Bronchial epithelial cell (primary cell): ENCODE results near the gene PIM1. TPM values are rescaled to one million over a fixed set of nuclear protein-coding genes. Genes with fewer than 3 reads are reported as not detected.

Experiments used
- DNase-seq: peaks from one replicate; pipeline ENCODE4 v3.0.0-alpha.2; 2010; ENCODE audit warnings: low read depth
- FAIRE-seq: peaks from 2 replicates; lab custom pipeline; 2011; peaks lifted over from hg19 to GRCh38; lab: Jason Lieb, UNC
- H3K27me3 ChIP-seq: 2 replicates; pipeline ENCODE4 v1.5.1; 2011; ENCODE audit warnings: low read length; ENCODE audit not compliant: control insufficient read depth, insufficient read depth
- H3K36me3 ChIP-seq: 2 replicates; pipeline ENCODE4 v1.5.1; 2011; ENCODE audit warnings: low read length; ENCODE audit not compliant: control insufficient read depth, insufficient read depth
- H3K4me3 ChIP-seq: 2 replicates; pipeline ENCODE4 v1.5.1; 2011; ENCODE audit warnings: mild to moderate bottlenecking, low read depth, low read length, control low read depth
- CTCF ChIP-seq: IDR thresholded peaks from 2 replicates; pipeline ENCODE4 v1.5.1; 2011; ENCODE audit warnings: mild to moderate bottlenecking, moderate library complexity, low read length, control low read depth, inconsistent platforms; ENCODE audit not compliant: insufficient read depth, severe bottlenecking
- total RNA-seq: library from RNA; depleted of rRNA; stranded (reverse); fragments of >200 nt; gene quantifications from 2 replicates; pipeline ENCODE4 v1.2.1, GENCODE V29; 2014

Gene PIM1
- total RNA-seq, 1 donor from 2014 or later = 29.2 TPM

GRCh38 chr6:37162740-37163139 lies 7.2 kb upstream of the PIM1 start:
- H3K27me3 ChIP-seq = no peaks in the 10 kb centered on the region
- TF ChIP-seq CTCF = no peak
- FAIRE-seq (no peak), DNase-seq (no peak)
- no peaks in the 10 kb centered on the region for H3K36me3 ChIP-seq
- no peak overlapping the region for H3K4me3 ChIP-seq

DNA sequence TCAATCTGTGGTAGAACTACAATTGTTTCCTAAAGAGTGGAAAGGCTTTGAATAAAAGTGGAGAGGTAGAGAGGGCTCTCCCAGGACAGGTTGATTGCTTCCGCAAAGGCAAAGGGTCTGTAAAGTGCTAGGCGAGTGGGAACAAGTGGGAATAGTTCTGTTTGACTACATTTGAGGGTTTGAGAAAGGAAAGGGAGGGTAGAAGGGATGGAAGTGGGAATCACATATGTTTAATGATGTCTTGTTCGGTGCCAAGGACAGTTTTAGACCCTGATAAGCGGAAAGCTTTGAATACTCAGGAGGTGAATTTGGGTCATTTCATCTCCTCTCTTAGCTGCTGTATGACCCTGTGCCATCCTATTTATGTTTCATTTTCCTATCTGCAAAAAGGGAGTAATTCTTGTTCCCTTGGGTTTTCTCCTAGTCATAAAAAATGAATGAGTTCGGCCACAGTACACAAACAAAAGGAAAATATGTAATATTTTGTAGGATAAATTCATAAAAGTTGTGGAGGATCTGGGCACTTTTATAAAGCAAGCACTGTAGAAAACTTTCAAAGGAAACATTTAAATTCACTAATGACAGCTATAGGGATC lies 1.7 kb upstream of the PIM1 start:
- no peak overlapping the region for H3K4me3 ChIP-seq
- no peaks in the 10 kb centered on the region for H3K27me3 ChIP-seq
- DNase-seq (no peak), FAIRE-seq (no peak)
- TF ChIP-seq CTCF = no peak
- peaks cover 8% of the 10 kb centered on the region for H3K36me3 ChIP-seq

- peak overlapping the region; percentile 55 for H3K4me3 ChIP-seq
- peak; percentile 48 for DNase-seq
- no peaks in the 10 kb centered on the region for H3K27me3 ChIP-seq
- no peak for FAIRE-seq
- no peak for TF ChIP-seq CTCF
- peaks cover 14% of the 10 kb centered on the region for H3K36me3 ChIP-seq
Observed at GRCh38 chr6:37168811-37169495, 999 bp upstream of the PIM1 start.

GRCh38 chr6:37170273-37171200 lies 585 bp downstream of the PIM1 start:
- H3K4me3 ChIP-seq = peak overlapping the region; percentile 80
- TF ChIP-seq CTCF = peak; percentile 21
- FAIRE-seq = no peak
- no peak for DNase-seq
- H3K36me3 ChIP-seq = peaks cover 23% of the 10 kb centered on the region
- H3K27me3 ChIP-seq = no peaks in the 10 kb centered on the region

DNA sequence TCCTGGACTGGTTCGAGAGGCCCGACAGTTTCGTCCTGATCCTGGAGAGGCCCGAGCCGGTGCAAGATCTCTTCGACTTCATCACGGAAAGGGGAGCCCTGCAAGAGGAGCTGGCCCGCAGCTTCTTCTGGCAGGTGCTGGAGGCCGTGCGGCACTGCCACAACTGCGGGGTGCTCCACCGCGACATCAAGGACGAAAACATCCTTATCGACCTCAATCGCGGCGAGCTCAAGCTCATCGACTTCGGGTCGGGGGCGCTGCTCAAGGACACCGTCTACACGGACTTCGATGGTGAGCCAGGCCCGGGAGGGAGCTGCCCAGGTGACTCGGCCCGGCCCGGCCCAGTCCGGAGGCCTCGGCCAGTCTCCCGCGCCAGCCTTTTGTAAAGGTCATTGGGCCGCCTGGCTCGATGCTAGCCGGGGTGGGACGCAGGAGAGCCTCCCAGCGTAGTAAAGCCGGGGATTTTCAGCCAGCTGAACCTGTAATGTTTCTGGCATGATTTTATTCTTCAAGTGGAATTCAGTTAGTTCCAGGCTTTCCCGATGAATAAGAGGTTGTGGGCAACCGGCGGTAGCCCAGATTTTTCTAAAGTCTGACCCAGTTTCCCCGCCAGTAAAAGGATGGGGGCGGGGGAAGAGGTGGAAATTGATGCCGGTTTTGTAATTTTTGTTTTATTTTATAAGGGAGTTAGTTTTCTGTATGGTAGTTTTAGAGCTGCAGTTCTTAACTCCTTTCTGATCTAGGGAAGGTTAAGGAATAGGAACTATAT lies 1.4 kb downstream of the PIM1 start:
- no peak for FAIRE-seq
- Histone ChIP-seq H3K4me3 (peak overlapping the region; percentile 80), H3K27me3 (no peaks in the 10 kb centered on the region), H3K36me3 (peaks cover 23% of the 10 kb centered on the region)
- TF ChIP-seq CTCF = no peak
- no peak for DNase-seq
